EH (cell line): ENCODE data around the gene ENO3.

Experiments used
- DNase-seq: peaks from one replicate; pipeline ENCODE4 v3.0.0-alpha.2; 2015; ENCODE audit warnings: low read depth

Gene ENO3

GRCh38 chr17:4937553-4937952 is 13.4 kb upstream of the ENO3 start:
- DNase-seq: no peak

- no peak for DNase-seq
These were observed 12.8 kb upstream of the ENO3 start for GRCh38 chr17:4938069-4938491.

GRCh38 chr17:4938688-4939545 is 12.0 kb upstream of the ENO3 start:
- DNase-seq: peak; percentile 25

GRCh38 chr17:4939546-4939795 is 11.4 kb upstream of the ENO3 start:
- DNase-seq: no peak

- peak; percentile 100 for DNase-seq
These were observed 10.9 kb upstream of the ENO3 start, which contains the start of the genes RNF167 and SLC25A11 for GRCh38 chr17:4939796-4940554. TSS of gene RNF167 (plus strand) at chr17:4940268. CDS start at chr17:4940910, 642 bp downstream. TSS of gene SLC25A11 (minus strand) at chr17:4940046. CDS start at chr17:4939910, 136 bp downstream.

- no peak for DNase-seq
These were observed 10.2 kb upstream of the ENO3 start for GRCh38 chr17:4940555-4941318.

- no peak for DNase-seq
These were observed 9.7 kb upstream of the ENO3 start for GRCh38 chr17:4941319-4941610.

GRCh38 chr17:4942760-4943508 is 8.0 kb upstream of the ENO3 start:
- DNase-seq: no peak

- no peak for DNase-seq
These were observed 6.8 kb upstream of the ENO3 start for GRCh38 chr17:4944163-4944553.

- no peak for DNase-seq
These were observed 6.3 kb upstream of the ENO3 start for GRCh38 chr17:4944554-4945175.

- DNase-seq: peak; percentile 95
These were observed 5.6 kb upstream of the ENO3 start for GRCh38 chr17:4945176-4945943.

GRCh38 chr17:4945944-4946280 is 5.0 kb upstream of the ENO3 start:
- DNase-seq: no peak

- no peak for DNase-seq
These were observed 4.5 kb upstream of the ENO3 start for GRCh38 chr17:4946312-4946976.

- DNase-seq: peak; percentile 60
These were observed 3.9 kb upstream of the ENO3 start for GRCh38 chr17:4947010-4947410.

GRCh38 chr17:4947411-4948165 is 3.3 kb upstream of the ENO3 start:
- peak; percentile 70 for DNase-seq

GRCh38 chr17:4948166-4948930 is 2.6 kb upstream of the ENO3 start, which contains the start of gene PFN1:
TSS of gene PFN1 (minus strand) at chr17:4948530. CDS start at chr17:4948394, 136 bp downstream.
- DNase-seq: peak; percentile 93

- peak; percentile 92 for DNase-seq
These were observed 2.0 kb upstream of the ENO3 start for GRCh38 chr17:4948931-4949320.

GRCh38 chr17:4949321-4950074 is 1.4 kb upstream of the ENO3 start:
- peak; percentile 71 for DNase-seq
